EL (cell line): Measurements from ENCODE around the gene WAPL.
"Not testable (repeated sequence)": the region's sequence is repeated elsewhere in the genome, so short reads cannot be mapped to it uniquely, and the experiment has no call there.

Experiments used
- DNase-seq: peaks from one replicate; pipeline ENCODE4 v3.0.0-alpha.2; 2016

Gene WAPL

GRCh38 chr10:86521678-86522509 lies at the start of gene WAPL:
TSS of gene WAPL (minus strand) at chr10:86521792. CDS start at chr10:86518069, 3,723 bp downstream.
- DNase-seq = peak; percentile 93

GRCh38 chr10:86569335-86569734 lies 47.7 kb upstream of the WAPL start:
- no peak for DNase-seq

GRCh38 chr10:86566518-86566917 lies 44.9 kb upstream of the WAPL start:
- DNase-seq = not testable (repeated sequence)

GRCh38 chr10:86563338-86563737 lies 41.7 kb upstream of the WAPL start:
- DNase-seq = not testable (repeated sequence)

- DNase-seq = peak; percentile 42
Measured at GRCh38 chr10:86558695-86559094, 37.1 kb upstream of the WAPL start.

GRCh38 chr10:86556933-86557649 lies 35.5 kb upstream of the WAPL start:
- DNase-seq = no peak

- DNase-seq = no peak
Measured at GRCh38 chr10:86556532-86556931, 34.9 kb upstream of the WAPL start.

- no peak for DNase-seq
Measured at GRCh38 chr10:86553639-86554038, 32.0 kb upstream of the WAPL start.

GRCh38 chr10:86553213-86553612 lies 31.6 kb upstream of the WAPL start:
- DNase-seq = peak; percentile 28

GRCh38 chr10:86547296-86547695 lies 25.7 kb upstream of the WAPL start:
- DNase-seq = no peak

- no peak for DNase-seq
Measured at GRCh38 chr10:86545101-86545500, 23.5 kb upstream of the WAPL start.

GRCh38 chr10:86540016-86540415 lies 18.4 kb upstream of the WAPL start:
- DNase-seq = no peak

- DNase-seq = no peak
Measured at GRCh38 chr10:86538547-86538946, 17.0 kb upstream of the WAPL start.

- not testable (repeated sequence) for DNase-seq
Measured at GRCh38 chr10:86538040-86538439, 16.4 kb upstream of the WAPL start.

- DNase-seq = no peak
Measured at GRCh38 chr10:86536294-86536861, 14.8 kb upstream of the WAPL start.

GRCh38 chr10:86535132-86535882 lies 13.7 kb upstream of the WAPL start:
- peak; percentile 24 for DNase-seq

- no peak for DNase-seq
Measured at GRCh38 chr10:86533328-86533727, 11.7 kb upstream of the WAPL start.

- DNase-seq = not testable (repeated sequence)
Measured at GRCh38 chr10:86528736-86529135, 7.1 kb upstream of the WAPL start.

- DNase-seq = no peak
Measured at GRCh38 chr10:86526606-86527005, 5.0 kb upstream of the WAPL start.

GRCh38 chr10:86525713-86526112 lies 4.1 kb upstream of the WAPL start:
- not testable (repeated sequence) for DNase-seq

GRCh38 chr10:86524225-86524962 lies 2.8 kb upstream of the WAPL start:
- DNase-seq = no peak

- peak; percentile 38 for DNase-seq
Measured at GRCh38 chr10:86523348-86523747, 1.8 kb upstream of the WAPL start.
